Mesendoderm (in vitro differentiated cells): ENCODE results near the gene STK32B.
A peak's percentile ranks its signal among the peaks of the same experiment; 100 is the strongest.
"Not testable (repeated sequence)": the region's sequence is repeated elsewhere in the genome, so short reads cannot be mapped to it uniquely, and the experiment has no call there.

Experiments
- DNase-seq: peaks from one replicate; pipeline ENCODE4 v3.0.0; 2013
- H2AK5ac ChIP-seq: 2 replicates; pipeline ENCODE4 v1.6.1; 2013; ENCODE audit warnings: low read length, inconsistent platforms
- H2BK120ac ChIP-seq: 2 replicates; pipeline ENCODE4 v1.6.1; 2013; ENCODE audit warnings: low read depth, mild to moderate bottlenecking, low read length, moderate library complexity, mixed read lengths
- H2BK15ac ChIP-seq: replicated peaks from 2 replicates; pipeline ENCODE4 v1.6.1; 2013; ENCODE audit warnings: low read depth, mild to moderate bottlenecking, moderate library complexity
- H2BK5ac ChIP-seq: 2 replicates; pipeline ENCODE4 v1.6.1; 2013; ENCODE audit warnings: low read length, inconsistent platforms
- H3K18ac ChIP-seq: 2 replicates; pipeline ENCODE4 v1.6.1; 2013; ENCODE audit warnings: mild to moderate bottlenecking, low read length, mixed read lengths
- H3K23ac ChIP-seq: one replicate; pipeline ENCODE4 v1.6.1; 2013; ENCODE audit warnings: low read length
- H3K27ac ChIP-seq: 2 replicates; pipeline ENCODE4 v1.5.1; 2013; ENCODE audit warnings: low read depth, mild to moderate bottlenecking, inconsistent platforms, low read length, moderate library complexity
- H3K27me3 ChIP-seq: 2 replicates; pipeline ENCODE4 v1.6.1; 2013; ENCODE audit warnings: low read length, control low read depth, mild to moderate bottlenecking, inconsistent platforms; ENCODE audit not compliant: insufficient read depth, poor library complexity
- H3K36me3 ChIP-seq: 2 replicates; pipeline ENCODE4 v1.6.1; 2013; ENCODE audit warnings: low read length, inconsistent platforms; ENCODE audit not compliant: control insufficient read depth, insufficient read depth
- H3K4ac ChIP-seq: one replicate; pipeline ENCODE4 v1.6.1; 2013; ENCODE audit warnings: low read depth, mild to moderate bottlenecking, low read length, moderate library complexity
- H3K4me1 ChIP-seq: 2 replicates; pipeline ENCODE4 v1.6.1; 2013; ENCODE audit warnings: low read depth, low read length, inconsistent platforms; ENCODE audit not compliant: control insufficient read depth
- H3K4me2 ChIP-seq: 2 replicates; pipeline ENCODE4 v1.6.1; 2013; ENCODE audit warnings: low read length
- H3K4me3 ChIP-seq: 2 replicates; pipeline ENCODE4 v1.5.1; 2013; ENCODE audit warnings: mild to moderate bottlenecking, low read length
- H3K56ac ChIP-seq: one replicate; pipeline ENCODE4 v1.6.1; 2013; ENCODE audit warnings: low read length
- H3K79me1 ChIP-seq: 2 replicates; pipeline ENCODE4 v1.6.1; 2013; ENCODE audit warnings: low read length, inconsistent platforms
- H3K79me2 ChIP-seq: 2 replicates; pipeline ENCODE4 v1.6.1; 2013; ENCODE audit warnings: mild to moderate bottlenecking, low read length; ENCODE audit not compliant: control insufficient read depth, insufficient read depth
- H3K9ac ChIP-seq: 2 replicates; pipeline ENCODE4 v1.6.1; 2013; ENCODE audit warnings: low read length, inconsistent platforms
- H4K5ac ChIP-seq: one replicate; pipeline ENCODE4 v1.6.1; 2013; ENCODE audit warnings: low read length
- H4K8ac ChIP-seq: one replicate; pipeline ENCODE4 v1.6.1; 2013; ENCODE audit warnings: low read depth, mild to moderate bottlenecking, control low read depth, low read length, moderate library complexity
- WGBS: extraction: QIAGEN DNeasy Blood & Tissue Kit; methylation state at CpG from one replicate; pipeline ENCODE4 v1.1.7; 2013; ENCODE audit warnings: low lambda C conversion rate, missing lambda C conversion rate; ENCODE audit not compliant: insufficient coverage; ENCODE audit errors: extremely low coverage; 5-methylcytosine and 5-hydroxymethylcytosine counted together

Gene STK32B

GRCh38 chr4:5424901-5425300 lies 373.6 kb downstream of the STK32B start:
- no peaks in the 10 kb centered on the region for H3K4me1 ChIP-seq
- no peak overlapping the region for H3K4ac ChIP-seq
- H3K23ac ChIP-seq = no peak overlapping the region
- WGBS = no CpG with 5 or more reads among the region's 8 CpGs
- no peak overlapping the region for H3K56ac ChIP-seq
- H3K79me1 ChIP-seq = no peaks in the 10 kb centered on the region
- no peak overlapping the region for H2BK120ac ChIP-seq
- H3K9ac ChIP-seq = no peak overlapping the region
- H4K5ac ChIP-seq = no peak overlapping the region
- no peak overlapping the region for H3K27ac ChIP-seq
- H3K36me3 ChIP-seq = no peaks in the 10 kb centered on the region
- H3K18ac ChIP-seq = no peak overlapping the region
- H4K8ac ChIP-seq = no peak overlapping the region
- no peak overlapping the region for H3K4me2 ChIP-seq
- no peak overlapping the region for H2AK5ac ChIP-seq
- no peak overlapping the region for H3K4me3 ChIP-seq
- H3K79me2 ChIP-seq = no peaks in the 10 kb centered on the region
- no peak overlapping the region for H2BK5ac ChIP-seq
- no peaks in the 10 kb centered on the region for H3K27me3 ChIP-seq
- H2BK15ac ChIP-seq = no peak overlapping the region
- DNase-seq = no peak

GRCh38 chr4:5429747-5430146 lies 378.5 kb downstream of the STK32B start:
- no peak overlapping the region for H3K18ac ChIP-seq
- H3K23ac ChIP-seq = no peak overlapping the region
- H3K4ac ChIP-seq = no peak overlapping the region
- H3K79me2 ChIP-seq = no peaks in the 10 kb centered on the region
- no peak overlapping the region for H2BK5ac ChIP-seq
- no peak for DNase-seq
- H3K27ac ChIP-seq = no peak overlapping the region
- no peak overlapping the region for H3K4me3 ChIP-seq
- no peaks in the 10 kb centered on the region for H3K27me3 ChIP-seq
- H2BK120ac ChIP-seq = no peak overlapping the region
- no peak overlapping the region for H3K9ac ChIP-seq
- no peaks in the 10 kb centered on the region for H3K79me1 ChIP-seq
- no peak overlapping the region for H2BK15ac ChIP-seq
- no peaks in the 10 kb centered on the region for H3K4me1 ChIP-seq
- no peak overlapping the region for H3K4me2 ChIP-seq
- H3K56ac ChIP-seq = no peak overlapping the region
- H4K8ac ChIP-seq = no peak overlapping the region
- no peak overlapping the region for H4K5ac ChIP-seq
- H2AK5ac ChIP-seq = no peak overlapping the region
- H3K36me3 ChIP-seq = no peaks in the 10 kb centered on the region

- no CpG with 5 or more reads among the region's 5 CpGs for WGBS
- H3K23ac ChIP-seq = no peak overlapping the region
- H3K9ac ChIP-seq = no peak overlapping the region
- H3K27ac ChIP-seq = no peak overlapping the region
- H3K4me2 ChIP-seq = no peak overlapping the region
- no peaks in the 10 kb centered on the region for H3K79me2 ChIP-seq
- no peak overlapping the region for H4K8ac ChIP-seq
- H3K27me3 ChIP-seq = no peaks in the 10 kb centered on the region
- H3K4me3 ChIP-seq = no peak overlapping the region
- H2BK120ac ChIP-seq = no peak overlapping the region
- no peaks in the 10 kb centered on the region for H3K4me1 ChIP-seq
- no peak overlapping the region for H2BK5ac ChIP-seq
- no peak for DNase-seq
- H3K79me1 ChIP-seq = no peaks in the 10 kb centered on the region
- H3K18ac ChIP-seq = no peak overlapping the region
- no peak overlapping the region for H3K56ac ChIP-seq
- H4K5ac ChIP-seq = no peak overlapping the region
- no peak overlapping the region for H2AK5ac ChIP-seq
- no peak overlapping the region for H3K4ac ChIP-seq
- H2BK15ac ChIP-seq = no peak overlapping the region
- no peaks in the 10 kb centered on the region for H3K36me3 ChIP-seq
Observed at GRCh38 chr4:5433196-5433595, 381.9 kb downstream of the STK32B start.

GRCh38 chr4:5435201-5435600 lies 383.9 kb downstream of the STK32B start:
- H3K9ac ChIP-seq = no peak overlapping the region
- no peak overlapping the region for H3K4me2 ChIP-seq
- H2BK5ac ChIP-seq = no peak overlapping the region
- H2BK120ac ChIP-seq = no peak overlapping the region
- no peak overlapping the region for H3K4me3 ChIP-seq
- H2AK5ac ChIP-seq = no peak overlapping the region
- no peaks in the 10 kb centered on the region for H3K27me3 ChIP-seq
- no peaks in the 10 kb centered on the region for H3K36me3 ChIP-seq
- H3K79me1 ChIP-seq = no peaks in the 10 kb centered on the region
- no peak overlapping the region for H4K8ac ChIP-seq
- no CpG with 5 or more reads among the region's 5 CpGs for WGBS
- H3K4me1 ChIP-seq = no peaks in the 10 kb centered on the region
- no peak overlapping the region for H3K27ac ChIP-seq
- H3K79me2 ChIP-seq = no peaks in the 10 kb centered on the region
- no peak overlapping the region for H3K23ac ChIP-seq
- no peak overlapping the region for H4K5ac ChIP-seq
- no peak overlapping the region for H3K56ac ChIP-seq
- H3K4ac ChIP-seq = no peak overlapping the region
- no peak overlapping the region for H3K18ac ChIP-seq
- peak; percentile 41 for DNase-seq
- no peak overlapping the region for H2BK15ac ChIP-seq

GRCh38 chr4:5435823-5436222 lies 384.5 kb downstream of the STK32B start:
- H3K79me1 ChIP-seq = no peaks in the 10 kb centered on the region
- no peak for DNase-seq
- no peak overlapping the region for H3K4ac ChIP-seq
- no peak overlapping the region for H2BK15ac ChIP-seq
- H3K36me3 ChIP-seq = no peaks in the 10 kb centered on the region
- H3K56ac ChIP-seq = no peak overlapping the region
- no peak overlapping the region for H4K5ac ChIP-seq
- no peak overlapping the region for H3K18ac ChIP-seq
- no peak overlapping the region for H2AK5ac ChIP-seq
- H3K4me3 ChIP-seq = no peak overlapping the region
- no peak overlapping the region for H4K8ac ChIP-seq
- WGBS = no CpG with 5 or more reads among the region's 4 CpGs
- no peaks in the 10 kb centered on the region for H3K27me3 ChIP-seq
- H3K4me1 ChIP-seq = no peaks in the 10 kb centered on the region
- no peak overlapping the region for H3K23ac ChIP-seq
- no peak overlapping the region for H2BK5ac ChIP-seq
- no peak overlapping the region for H3K4me2 ChIP-seq
- H2BK120ac ChIP-seq = no peak overlapping the region
- no peaks in the 10 kb centered on the region for H3K79me2 ChIP-seq
- H3K9ac ChIP-seq = no peak overlapping the region
- H3K27ac ChIP-seq = no peak overlapping the region

DNA sequence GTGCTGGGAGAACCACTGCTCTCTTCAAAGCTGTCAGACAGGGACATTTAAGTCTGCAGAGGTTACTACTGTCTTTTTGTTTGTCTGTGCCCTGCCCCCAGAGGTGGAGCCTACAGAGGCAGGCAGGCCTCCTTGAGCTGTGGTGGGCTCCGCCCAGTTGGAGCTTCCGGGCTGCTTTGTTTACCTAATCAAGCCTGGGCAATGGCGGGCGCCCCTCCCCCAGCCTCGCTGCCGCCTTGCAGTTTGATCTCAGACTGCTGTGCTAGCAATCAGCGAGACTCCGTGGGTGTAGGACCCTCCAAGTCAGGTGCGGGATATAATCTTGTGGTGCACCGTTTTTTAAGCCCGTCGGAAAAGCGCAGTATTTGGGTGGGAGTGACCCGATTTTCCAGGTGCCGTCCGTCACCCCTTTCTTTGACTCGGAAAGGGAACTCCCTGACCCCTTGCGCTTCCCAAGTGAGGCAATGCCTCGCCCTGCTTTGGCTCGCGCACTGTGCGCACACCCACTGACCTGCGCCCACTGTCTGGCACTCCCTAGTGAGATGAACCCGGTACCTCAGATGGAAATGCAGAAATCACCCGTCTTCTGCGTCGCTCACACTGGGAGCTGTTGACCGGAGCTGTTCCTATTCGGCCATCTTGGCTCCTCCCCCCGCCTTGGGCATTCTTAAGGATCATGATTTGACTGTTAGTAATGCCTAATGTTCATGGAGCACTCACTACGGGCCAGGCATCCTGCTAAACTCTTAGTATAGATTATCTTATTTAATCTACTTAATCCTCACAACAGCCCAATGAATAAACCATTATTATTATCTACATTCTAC lies 392.9 kb downstream of the STK32B start:
- not testable (repeated sequence) for H2BK120ac ChIP-seq, H3K23ac ChIP-seq, DNase-seq, H2BK5ac ChIP-seq, H3K4me2 ChIP-seq, H3K18ac ChIP-seq, H3K36me3 ChIP-seq, H3K27me3 ChIP-seq, H3K4me1 ChIP-seq, H2BK15ac ChIP-seq, H3K56ac ChIP-seq, H3K79me1 ChIP-seq, H4K8ac ChIP-seq, H3K79me2 ChIP-seq, H3K27ac ChIP-seq, H2AK5ac ChIP-seq, H3K4me3 ChIP-seq, H3K4ac ChIP-seq, H4K5ac ChIP-seq, H3K9ac ChIP-seq
- no CpG with 5 or more reads among the region's 31 CpGs for WGBS
